IMR-90 (cell line): Measurements from ENCODE around the gene BUB1. TPM values are rescaled to one million over a fixed set of nuclear protein-coding genes. Genes with fewer than 3 reads are reported as not detected.

ENCODE experiments used
- ATAC-seq: fragments of 200-7000 bp; cut with Tn5 transposase; 2 replicates; pipeline ENCODE4 v1.9.1; 2020; ENCODE audit warnings: low read depth, mild to moderate bottlenecking, moderate library complexity
- Bru-seq: library from RNA; stranded (reverse); fragments of 400-500 nt; gene quantifications from one replicate; lab custom pipeline; 2021; lab: Mats Ljungman, UMichigan
- BruChase-seq, 2 experiments: library from RNA; stranded (reverse); fragments of 400-500 nt; gene quantifications; one replicate each; lab custom pipeline; 2021; lab: Mats Ljungman, UMichigan
- BruUV-seq: library from RNA; stranded (reverse); fragments of 400-500 nt; replicated peaks from 2 replicates; lab custom pipeline; 2021; lab: Mats Ljungman, UMichigan
- CTCF ChIA-PET: fragments of 300-600 bp; formaldehyde crosslinking; extraction: SDS; loops from one replicate; lab custom pipeline; 2021; ENCODE audit warnings: antibody characterized with exemption; lab: Yijun Ruan, JAX
- POLR2A ChIA-PET: fragments of 300-600 bp; sonication (Branson Sonifier 250); formaldehyde crosslinking; loops from one replicate; lab custom pipeline; 2022; ENCODE audit warnings: antibody characterized with exemption; ENCODE audit not compliant: unreplicated experiment; lab: Charles Lee
- DNase-seq: peaks from one replicate; pipeline ENCODE4 v3.0.0; 2013
- H2AFZ ChIP-seq: replicated peaks from 2 replicates; pipeline ENCODE3; 2013; ENCODE audit warnings: low read length, mild to moderate bottlenecking; ENCODE audit not compliant: poor library complexity
- H2AK5ac ChIP-seq: 2 replicates; pipeline ENCODE4 v1.6.1; 2013; ENCODE audit warnings: low read depth, low read length, inconsistent platforms
- H2AK9ac ChIP-seq: replicated peaks from 2 replicates; pipeline ENCODE3; 2013; ENCODE audit warnings: mild to moderate bottlenecking, low read depth, low read length, moderate library complexity; ENCODE audit not compliant: poor library complexity
- H2BK120ac ChIP-seq: 2 replicates; pipeline ENCODE4 v1.6.1; 2013; ENCODE audit warnings: low read depth, low read length, inconsistent platforms
- H2BK15ac ChIP-seq: 3 replicates; pipeline ENCODE4 v1.6.1; 2013; ENCODE audit warnings: low read depth, low read length, inconsistent platforms
- H2BK20ac ChIP-seq: 2 replicates; pipeline ENCODE4 v1.6.1; 2013; ENCODE audit warnings: low read depth, mild to moderate bottlenecking, inconsistent platforms, low read length, moderate library complexity
- H2BK5ac ChIP-seq: 2 replicates; pipeline ENCODE4 v1.6.1; 2013; ENCODE audit warnings: mild to moderate bottlenecking, low read depth, low read length, inconsistent platforms; ENCODE audit not compliant: poor library complexity, severe bottlenecking
- H3K14ac ChIP-seq: replicated peaks from 2 replicates; pipeline ENCODE4 v1.6.1; 2013; ENCODE audit warnings: low read depth, low read length, inconsistent platforms
- H3K18ac ChIP-seq: 2 replicates; pipeline ENCODE4 v1.6.1; 2013; ENCODE audit warnings: low read depth, low read length, control low read depth
- H3K23ac ChIP-seq: 2 replicates; pipeline ENCODE4 v1.6.1; 2013; ENCODE audit warnings: low read depth, low read length, inconsistent platforms
- H3K27ac ChIP-seq: 2 replicates; pipeline ENCODE4 v1.5.1; 2013; ENCODE audit warnings: mild to moderate bottlenecking, control low read depth, low read length; ENCODE audit not compliant: insufficient read depth
- H3K27me3 ChIP-seq: 2 replicates; pipeline ENCODE4 v1.6.1; 2013; ENCODE audit warnings: low read length; ENCODE audit not compliant: control insufficient read depth, insufficient read depth
- H3K36me3 ChIP-seq: 2 replicates; pipeline ENCODE4 v1.6.1; 2013; ENCODE audit warnings: low read length, mixed read lengths; ENCODE audit not compliant: control insufficient read depth, insufficient read depth
- H3K4ac ChIP-seq: 2 replicates; pipeline ENCODE4 v1.6.1; 2013; ENCODE audit warnings: low read depth, low read length, inconsistent platforms
- H3K4me1 ChIP-seq: 2 replicates; pipeline ENCODE4 v1.6.1; 2013; ENCODE audit warnings: low read length, mixed read lengths; ENCODE audit not compliant: control insufficient read depth, insufficient read depth
- H3K4me2 ChIP-seq: 2 replicates; pipeline ENCODE4 v1.6.1; 2013; ENCODE audit warnings: low read depth, mild to moderate bottlenecking, control low read depth, low read length, moderate library complexity
- H3K4me3 ChIP-seq: 2 replicates; pipeline ENCODE4 v1.5.1; 2013; ENCODE audit warnings: low read depth, mild to moderate bottlenecking, control low read depth, low read length, moderate library complexity; ENCODE audit not compliant: insufficient read depth
- H3K56ac ChIP-seq: 2 replicates; pipeline ENCODE4 v1.6.1; 2013; ENCODE audit warnings: low read length, inconsistent platforms; ENCODE audit not compliant: insufficient read depth; ENCODE audit errors: extremely low read depth
- H3K79me1 ChIP-seq, 2 experiments: 2 replicates each; pipeline ENCODE4 v1.6.1; 2013; ENCODE audit warnings: low read length in 2 of 2, inconsistent platforms in 1 of 2, low read depth in 1 of 2
- H3K9ac ChIP-seq: 2 replicates; pipeline ENCODE4 v1.6.1; 2013; ENCODE audit warnings: low read depth, low read length, control low read depth
- H3K9me1 ChIP-seq: 2 replicates; pipeline ENCODE4 v1.6.1; 2013; ENCODE audit warnings: low read length, inconsistent platforms; ENCODE audit not compliant: insufficient read depth
- H3K9me3 ChIP-seq: 2 replicates; pipeline ENCODE4 v1.6.1; 2013; ENCODE audit warnings: low read length; ENCODE audit not compliant: control insufficient read depth, insufficient read depth
- H4K20me1 ChIP-seq: 2 replicates; pipeline ENCODE4 v1.6.1; 2013; ENCODE audit warnings: low read length, inconsistent platforms; ENCODE audit not compliant: insufficient read depth
- H4K5ac ChIP-seq: 2 replicates; pipeline ENCODE4 v1.6.1; 2013; ENCODE audit warnings: mild to moderate bottlenecking, low read depth, low read length, control low read depth
- H4K8ac ChIP-seq, 2 experiments: 2 replicates each; pipeline ENCODE4 v1.6.1; 2013; ENCODE audit warnings: low read depth in 2 of 2, low read length in 2 of 2, control low read depth in 1 of 2, inconsistent platforms in 1 of 2
- H4K91ac ChIP-seq: 2 replicates; pipeline ENCODE4 v1.6.1; 2013; ENCODE audit warnings: low read depth, low read length, inconsistent platforms; ENCODE audit not compliant: insufficient read depth
- BHLHE40 ChIP-seq: fragments of 150-350 bp; IDR thresholded peaks from 2 replicates; pipeline ENCODE4 v1.6.1; 2016; ENCODE audit warnings: mild to moderate bottlenecking, low read depth, low read length
- CEBPB ChIP-seq: IDR thresholded peaks from 2 replicates; pipeline ENCODE4 v1.6.1; 2012; ENCODE audit warnings: low read depth, low read length, improper control_type of control experiment
- ELK1 ChIP-seq: fragments of 150-350 bp; IDR thresholded peaks from 2 replicates; pipeline ENCODE4 v1.6.1; 2016; ENCODE audit warnings: low read depth, mild to moderate bottlenecking, low read length, moderate library complexity, borderline replicate concordance
- MAFK ChIP-seq: IDR thresholded peaks from 2 replicates; pipeline ENCODE4 v1.6.1; 2012; ENCODE audit warnings: low read depth, low read length, improper control_type of control experiment
- POLR2A ChIP-seq: IDR thresholded peaks from 2 replicates; pipeline ENCODE4 v1.6.1; 2012; ENCODE audit warnings: mild to moderate bottlenecking, low read depth, low read length
- RAD21 ChIP-seq: IDR thresholded peaks from 2 replicates; pipeline ENCODE4 v1.6.1; 2012; ENCODE audit warnings: low read length, improper control_type of control experiment
- RFX5 ChIP-seq: IDR thresholded peaks from 2 replicates; pipeline ENCODE4 v1.8.0; 2012; ENCODE audit warnings: low read depth, mild to moderate bottlenecking, low read length, moderate library complexity
- SMC3 ChIP-seq: fragments of 150-350 bp; IDR thresholded peaks from 2 replicates; pipeline ENCODE4 v1.6.1; 2016; ENCODE audit warnings: low read depth, mild to moderate bottlenecking, antibody characterized with exemption, low read length, moderate library complexity
- WGBS, 2 experiments: methylation state at CpG; one replicate each; pipeline versions ENCODE4 v1.1.5 to v1.1.7; 2013; ENCODE audit warnings: missing lambda C conversion rate in 2 of 2; ENCODE audit not compliant: insufficient read length in 1 of 2; ENCODE audit errors: extremely low coverage in 2 of 2; 5-methylcytosine and 5-hydroxymethylcytosine counted together
- dilution Hi-C: fragments of 300-500 bp; cut with HindIII; formaldehyde crosslinking; loops from one replicate; pipeline ENCODE4 v1.14.3; 2018; ENCODE audit warnings: low sequenced_read_pairs; ENCODE audit not compliant: unreplicated experiment
- in situ Hi-C: fragments of 300-500 bp; cut with MboI; formaldehyde crosslinking; loops from 3 replicates; pipeline ENCODE4 v1.14.3; 2019; ENCODE audit warnings: low sequenced_read_pairs, inconsistent platforms, mixed read lengths
- intact Hi-C: fragments of 100-400 bp; cut with micrococcal nuclease; formaldehyde crosslinking; loops from 2 replicates; pipeline ENCODE4 v1.10.0; 2022
- long read RNA-seq: library from polyadenylated mRNA; unstranded; transcript quantifications from one replicate; pipeline ENCODE4 v2.0.0, GENCODE V29; 2021; ENCODE audit not compliant: unreplicated experiment
- polyA plus RNA-seq, 3 experiments: library from polyadenylated mRNA; depleted of rRNA; stranded (reverse); fragments of >200 nt; gene quantifications; 2 replicates each; pipeline ENCODE4 v1.2.3, GENCODE V29; 2012; ENCODE audit warnings: low replicate concordance in 1 of 3
- total RNA-seq: library from RNA; depleted of rRNA; stranded (reverse); fragments of >200 nt; gene quantifications from 2 replicates; pipeline ENCODE4 v1.2.3, GENCODE V29; 2012; rRNA removed
- TF ChIP-seq, protein P1 (sequence below): fragments of 150-350 bp; IDR thresholded peaks from 2 replicates; pipeline ENCODE4 v1.6.1; 2017; ENCODE audit warnings: mild to moderate bottlenecking, antibody characterized with exemption, low read length, low read depth
- TF ChIP-seq, protein P2 (sequence below): conservative IDR thresholded peaks from 2 replicates; pipeline ENCODE4 v1.5.1; 2012; ENCODE audit warnings: mild to moderate bottlenecking, low read depth, low read length, improper control_type of control experiment

Gene BUB1
- 43.4 and 45.8 TPM in 2 replicates for total RNA-seq
- 17.6 and 19.6 TPM in 2 replicates for polyA plus RNA-seq (2012; rRNA removed)
- polyA plus RNA-seq (2012; cell fraction: cytosol; rRNA removed), result 2.7 and 5.8 TPM in 2 replicates
- polyA plus RNA-seq (2012; cell fraction: nucleus; rRNA removed; ENCODE audit: low replicate concordance), result 3.2 and 12.5 TPM in 2 replicates
- percentile 53 among the genes with signal in this experiment for Bru-seq, nascent RNA
- percentile 50 among the genes with signal in this experiment for BruChase-seq, experiment 1, labeled RNA remaining after a 6-hour chase
- percentile 48 among the genes with signal in this experiment for BruChase-seq, experiment 2, labeled RNA remaining after a 2-hour chase
- long read RNA-seq, transcript BUB1-201 (25 exons, 3,507 nt), result major isoform, 13 of 15 reads
- long read RNA-seq, partial matches to known transcripts, result 1 of 15 reads
- long read RNA-seq, other reads (novel, unspliced or antisense), result 1 of 15 reads

DNA sequence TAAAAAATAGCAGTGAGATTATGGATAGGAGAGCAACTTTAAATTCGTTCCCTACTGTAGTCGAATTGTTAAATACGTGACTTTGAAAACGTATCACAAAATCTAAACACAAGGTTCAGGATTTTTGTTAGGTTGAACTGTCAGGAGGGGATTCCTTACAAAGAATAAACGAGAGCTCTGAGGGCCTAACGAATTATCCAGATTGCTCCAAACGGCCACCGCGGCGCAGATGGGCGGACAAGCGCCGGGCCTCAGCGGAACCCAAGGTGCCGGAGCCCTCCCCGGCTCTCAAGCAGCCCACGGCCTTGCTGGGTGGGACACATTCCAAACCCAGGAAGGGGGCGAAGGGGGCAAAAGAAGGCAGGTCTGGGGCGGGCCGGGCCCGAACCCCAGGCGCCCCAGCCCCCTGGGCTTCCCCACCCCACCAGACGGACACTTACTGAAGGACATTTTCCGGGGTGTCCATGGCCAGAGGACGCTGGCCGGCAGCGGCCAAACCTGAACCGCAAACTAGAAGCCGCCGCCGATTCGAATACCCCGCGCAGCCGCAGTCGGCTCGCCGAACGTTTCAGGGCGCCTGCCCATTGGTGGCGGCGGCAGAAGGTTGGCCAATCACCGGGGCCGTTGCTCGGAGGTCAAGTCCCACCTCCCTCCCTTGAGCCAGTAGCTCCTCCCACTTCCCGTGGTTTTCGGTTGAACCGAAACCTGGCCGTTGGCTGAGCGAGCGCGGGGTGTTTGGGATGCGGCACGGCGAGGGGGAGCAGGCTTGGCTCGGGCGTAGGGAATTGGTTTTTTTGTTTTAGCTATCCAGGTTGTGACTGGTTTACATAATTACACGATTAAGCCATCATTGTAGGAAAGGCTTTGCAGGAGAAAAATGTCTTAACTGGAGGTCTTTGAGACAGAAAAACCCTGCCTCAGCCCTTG, at the start of gene BUB1:
Gene BUB1 (minus strand): TSS at position 534 of the 927 bp plus-strand sequence. CDS start 68 bp downstream, at position 466.
- peaks cover 15% of the 10 kb centered on the region for H3K27me3 ChIP-seq
- DNase-seq (peak; percentile 95), ATAC-seq (peak; percentile 97)
- H3K14ac ChIP-seq, result peak within 1 kb of the TSS; percentile 62
- no peaks in the 10 kb centered on the region for H3K9me3 ChIP-seq
- peak within 1 kb of the TSS; percentile 75 for H2BK5ac ChIP-seq
- H3K23ac ChIP-seq, result peak within 1 kb of the TSS; percentile 67
- H2BK20ac ChIP-seq, result no peak within 1 kb of the TSS
- peak within 1 kb of the TSS; percentile 92 for H3K4me2 ChIP-seq
- H2AFZ ChIP-seq, result peak within 1 kb of the TSS; percentile 86
- ChIA-PET POLR2A (interaction anchor here (0.6 kb wide), 1 partner anchor 30 kb away, joined by 3 read pairs; no protein-coding TSS in a partner anchor), CTCF (interaction anchor here (0.7 kb wide), 1 partner anchor 134 kb away, joined by 3 read pairs; no protein-coding TSS in a partner anchor)
- dilution Hi-C loops (no loop called here), in situ Hi-C loops (no loop called here), intact Hi-C loops (no loop called here)
- H2BK120ac ChIP-seq, result peak within 1 kb of the TSS; percentile 50
- peak within 1 kb of the TSS; percentile 61 for H3K56ac ChIP-seq
- H3K4me1 ChIP-seq, result peaks cover 11% of the 10 kb centered on the region
- no peaks in the 10 kb centered on the region for H3K36me3 ChIP-seq
- H3K4ac ChIP-seq, result peak within 1 kb of the TSS; percentile 53
- peak within 1 kb of the TSS; percentile 88 for H3K9ac ChIP-seq
- H4K20me1 ChIP-seq, result no peaks in the 10 kb centered on the region
- peak within 1 kb of the TSS; percentile 8 for H2AK9ac ChIP-seq
- H3K18ac ChIP-seq, result peak within 1 kb of the TSS; percentile 63
- H3K79me1 ChIP-seq, result peaks cover 18 to 27% of the 10 kb centered on the region in 2 experiments
- H3K27ac ChIP-seq, result peak within 1 kb of the TSS; percentile 65
- peak within 1 kb of the TSS; percentile 49 for H4K91ac ChIP-seq
- WGBS, 2 experiments, result 0% methylated on average over 4 of the region's 58 CpGs; no CpG with 5 or more reads in 1 of the 2 experiments
- peaks cover 10% of the 10 kb centered on the region for H3K9me1 ChIP-seq
- H4K5ac ChIP-seq, result peak within 1 kb of the TSS; percentile 60
- BruUV-seq, result TSS peak; percentile 80
- peak within 1 kb of the TSS; percentile 67 to 82 for H4K8ac ChIP-seq
- H3K4me3 ChIP-seq, result peak within 1 kb of the TSS; percentile 75
- H2BK15ac ChIP-seq, result peak within 1 kb of the TSS; percentile 11; the same call in 2 of the 3 replicates
- H2AK5ac ChIP-seq, result peak within 1 kb of the TSS; percentile 27; the same call in 1 of the 2 replicates
- TF ChIP-seq POLR2A (peak; percentile 69; the same call in 1 of the 2 replicates), SMC3 (no peak), RAD21 (no peak), RFX5 (no peak), BHLHE40 (no peak), MAFK (no peak), ELK1 (no peak), CEBPB (no peak)
- TF ChIP-seq, protein P1, sequence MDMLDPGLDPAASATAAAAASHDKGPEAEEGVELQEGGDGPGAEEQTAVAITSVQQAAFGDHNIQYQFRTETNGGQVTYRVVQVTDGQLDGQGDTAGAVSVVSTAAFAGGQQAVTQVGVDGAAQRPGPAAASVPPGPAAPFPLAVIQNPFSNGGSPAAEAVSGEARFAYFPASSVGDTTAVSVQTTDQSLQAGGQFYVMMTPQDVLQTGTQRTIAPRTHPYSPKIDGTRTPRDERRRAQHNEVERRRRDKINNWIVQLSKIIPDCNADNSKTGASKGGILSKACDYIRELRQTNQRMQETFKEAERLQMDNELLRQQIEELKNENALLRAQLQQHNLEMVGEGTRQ, result no peak
- TF ChIP-seq, protein P2, sequence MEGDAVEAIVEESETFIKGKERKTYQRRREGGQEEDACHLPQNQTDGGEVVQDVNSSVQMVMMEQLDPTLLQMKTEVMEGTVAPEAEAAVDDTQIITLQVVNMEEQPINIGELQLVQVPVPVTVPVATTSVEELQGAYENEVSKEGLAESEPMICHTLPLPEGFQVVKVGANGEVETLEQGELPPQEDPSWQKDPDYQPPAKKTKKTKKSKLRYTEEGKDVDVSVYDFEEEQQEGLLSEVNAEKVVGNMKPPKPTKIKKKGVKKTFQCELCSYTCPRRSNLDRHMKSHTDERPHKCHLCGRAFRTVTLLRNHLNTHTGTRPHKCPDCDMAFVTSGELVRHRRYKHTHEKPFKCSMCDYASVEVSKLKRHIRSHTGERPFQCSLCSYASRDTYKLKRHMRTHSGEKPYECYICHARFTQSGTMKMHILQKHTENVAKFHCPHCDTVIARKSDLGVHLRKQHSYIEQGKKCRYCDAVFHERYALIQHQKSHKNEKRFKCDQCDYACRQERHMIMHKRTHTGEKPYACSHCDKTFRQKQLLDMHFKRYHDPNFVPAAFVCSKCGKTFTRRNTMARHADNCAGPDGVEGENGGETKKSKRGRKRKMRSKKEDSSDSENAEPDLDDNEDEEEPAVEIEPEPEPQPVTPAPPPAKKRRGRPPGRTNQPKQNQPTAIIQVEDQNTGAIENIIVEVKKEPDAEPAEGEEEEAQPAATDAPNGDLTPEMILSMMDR, result no peak
